Measurements from ENCODE around the gene RPL28.

RPL28 gene

GRCh38 chr19:55347442-55348009 is 38.2 kb upstream of the RPL28 start:
- TF ChIP-seq CTCF (IDR thresholded peaks at IDR 0.05; ENCODE audit: borderline replicate concordance, control extremely low read depth, extremely low read depth, insufficient read depth, missing control alignments), result no peak
- in situ Hi-C loops (cut with MboI; ENCODE audit: low sequenced_read_pairs, unreplicated experiment), result no loop called here
- no peak for DNase-seq (ENCODE audit: low spot score)

- in situ Hi-C loops (cut with MboI; ENCODE audit: low sequenced_read_pairs, unreplicated experiment), result no loop called here
- no peak for TF ChIP-seq CTCF (IDR thresholded peaks at IDR 0.05; ENCODE audit: borderline replicate concordance, control extremely low read depth, extremely low read depth, insufficient read depth, missing control alignments)
- DNase-seq (ENCODE audit: low spot score), result no peak
Observed at GRCh38 chr19:55348317-55349034, 37.3 kb upstream of the RPL28 start.

DNA sequence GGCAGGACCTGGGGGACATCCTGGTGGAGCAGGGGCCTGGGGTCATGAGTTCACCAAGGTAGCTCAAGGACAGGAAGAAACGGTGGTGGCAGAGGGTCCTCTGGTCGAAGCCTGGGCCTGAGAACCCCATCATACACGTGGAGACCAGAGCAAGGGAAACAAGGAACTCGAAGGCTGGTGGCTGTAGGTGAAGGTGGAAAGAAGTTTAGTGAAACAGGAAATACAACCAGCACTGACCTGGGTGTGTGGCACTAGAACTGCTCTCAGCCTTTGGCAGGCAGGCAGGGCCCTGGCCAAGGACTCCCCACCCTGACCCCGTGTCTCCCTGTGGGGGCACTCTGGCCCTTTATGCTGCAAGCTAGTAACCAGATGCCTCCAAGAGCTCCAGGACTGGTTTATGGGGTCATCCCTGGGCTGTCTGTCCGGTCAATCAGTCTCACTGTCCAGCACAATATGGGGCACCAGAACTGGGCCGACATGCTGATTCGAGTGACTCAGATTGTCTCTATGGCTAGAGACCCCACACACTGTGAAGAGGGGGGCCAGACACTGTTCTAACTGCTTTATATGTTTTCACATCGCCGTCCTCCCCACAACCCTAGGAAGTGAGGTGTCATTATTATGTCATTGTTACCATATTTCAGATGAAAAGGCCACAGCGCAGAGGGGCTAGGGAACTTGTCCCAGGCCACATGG is 35.0 kb upstream of the RPL28 start:
- in situ Hi-C loops (cut with MboI; ENCODE audit: low sequenced_read_pairs, unreplicated experiment), result no loop called here
- no peak for TF ChIP-seq CTCF (IDR thresholded peaks at IDR 0.05; ENCODE audit: borderline replicate concordance, control extremely low read depth, extremely low read depth, insufficient read depth, missing control alignments)
- no peak for DNase-seq (ENCODE audit: low spot score)

DNA sequence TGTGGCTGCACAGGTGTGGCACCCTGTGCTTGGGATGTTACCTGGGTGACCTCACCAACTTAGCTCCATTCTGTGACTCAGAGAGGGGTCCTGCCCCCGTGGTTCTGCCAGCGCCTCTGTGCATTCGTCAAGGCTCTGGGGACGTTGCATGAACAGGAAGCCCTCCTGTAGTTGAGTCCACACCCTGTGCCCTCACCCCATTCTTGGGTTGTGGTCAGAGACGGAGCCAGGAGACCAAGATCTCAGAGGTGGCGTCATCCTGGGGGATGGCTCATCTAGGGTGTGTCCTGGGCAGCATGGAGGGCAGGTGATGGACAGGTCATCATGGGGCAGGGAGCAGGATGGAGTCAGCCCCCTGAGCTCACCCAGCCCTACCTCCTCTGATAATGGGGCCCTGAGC is 33.7 kb upstream of the RPL28 start:
- no peak for DNase-seq (ENCODE audit: low spot score)
- in situ Hi-C loops (cut with MboI; ENCODE audit: low sequenced_read_pairs, unreplicated experiment), result no loop called here
- TF ChIP-seq CTCF (IDR thresholded peaks at IDR 0.05; ENCODE audit: borderline replicate concordance, control extremely low read depth, extremely low read depth, insufficient read depth, missing control alignments), result no peak

- TF ChIP-seq CTCF (IDR thresholded peaks at IDR 0.05; ENCODE audit: borderline replicate concordance, control extremely low read depth, extremely low read depth, insufficient read depth, missing control alignments), result no peak
- in situ Hi-C loops (cut with MboI; ENCODE audit: low sequenced_read_pairs, unreplicated experiment), result no loop called here
- DNase-seq (ENCODE audit: low spot score), result no peak
Observed at GRCh38 chr19:55352549-55353145, 33.1 kb upstream of the RPL28 start.

DNA sequence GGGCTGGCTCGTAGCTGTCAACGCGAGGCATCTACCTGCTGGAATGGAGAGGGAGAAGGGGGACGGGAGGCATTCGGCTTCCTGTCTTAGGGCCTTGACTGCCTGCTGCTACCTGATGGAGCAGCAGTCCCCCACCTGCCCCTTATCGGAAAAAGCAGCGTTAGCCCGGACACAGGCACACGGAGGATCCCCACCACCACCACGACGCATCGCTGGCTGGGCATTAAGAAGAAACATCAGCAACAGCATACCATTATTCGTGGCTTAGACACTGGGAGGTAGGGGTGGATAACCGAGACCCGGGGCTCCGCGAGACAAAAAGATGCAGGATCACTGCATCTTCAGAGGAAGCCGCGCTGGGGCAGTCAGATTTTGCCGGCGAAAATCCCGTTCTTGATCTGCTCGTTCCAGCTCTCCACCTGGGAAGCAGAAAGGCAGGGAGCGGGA is 32.4 kb upstream of the RPL28 start:
- TF ChIP-seq CTCF (IDR thresholded peaks at IDR 0.05; ENCODE audit: borderline replicate concordance, control extremely low read depth, extremely low read depth, insufficient read depth, missing control alignments), result no peak
- in situ Hi-C loops (cut with MboI; ENCODE audit: low sequenced_read_pairs, unreplicated experiment), result no loop called here
- no peak for DNase-seq (ENCODE audit: low spot score)
